ENCODE measurements around the gene TMED9.
"Not testable (repeated sequence)": the region's sequence is repeated elsewhere in the genome, so short reads cannot be mapped to it uniquely, and the experiment has no call there.

TMED9 gene

DNA sequence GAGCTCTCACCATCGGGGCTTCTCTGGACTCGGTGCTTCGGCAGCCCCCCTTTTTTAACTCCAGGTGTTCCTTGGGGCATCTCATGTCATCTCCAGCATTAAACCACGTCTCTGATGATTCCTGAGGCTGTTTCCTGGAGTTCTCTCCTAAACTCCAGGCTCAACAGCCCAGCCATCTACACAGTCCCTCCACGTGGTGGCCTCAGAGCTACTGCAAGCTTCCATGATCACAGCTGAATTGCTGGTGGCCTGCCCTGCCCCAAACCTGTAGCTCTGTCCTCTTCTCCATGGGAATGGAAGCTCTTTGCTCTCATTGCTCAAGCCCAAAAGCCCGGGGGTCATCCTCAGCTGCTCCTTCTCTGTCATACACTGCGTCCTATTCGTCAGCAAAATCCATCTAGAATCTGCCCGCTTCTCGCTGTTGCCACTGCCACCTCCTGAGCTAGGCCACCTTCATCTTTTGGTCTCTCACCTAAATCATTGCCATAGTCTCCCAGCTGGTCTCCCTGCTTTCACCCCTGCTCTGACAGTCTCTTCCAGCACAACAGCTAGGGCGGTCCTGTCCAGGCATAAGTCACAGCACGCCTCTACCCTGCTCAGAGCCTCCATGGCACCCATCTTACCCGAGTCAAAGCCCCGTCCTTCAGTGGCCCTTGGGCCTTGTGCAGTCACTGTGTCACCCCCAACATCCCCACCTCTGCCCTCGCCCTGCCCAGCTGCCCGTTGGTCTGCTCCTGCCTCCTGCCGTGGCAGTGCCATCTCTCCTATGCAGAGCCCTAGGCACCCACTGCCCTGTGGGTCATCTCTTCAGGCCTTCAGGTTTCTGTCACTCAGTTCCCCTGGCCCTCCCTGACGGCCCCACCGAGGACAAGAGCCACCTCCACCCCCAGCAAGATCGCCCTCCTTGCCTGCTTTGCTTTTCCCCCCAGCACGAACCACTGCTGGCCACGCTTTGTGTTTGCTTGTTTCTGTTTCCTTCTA, 14.4 kb downstream of the TMED9 start:
- DNase-seq (ENCODE audit: low spot score): no peak

DNA sequence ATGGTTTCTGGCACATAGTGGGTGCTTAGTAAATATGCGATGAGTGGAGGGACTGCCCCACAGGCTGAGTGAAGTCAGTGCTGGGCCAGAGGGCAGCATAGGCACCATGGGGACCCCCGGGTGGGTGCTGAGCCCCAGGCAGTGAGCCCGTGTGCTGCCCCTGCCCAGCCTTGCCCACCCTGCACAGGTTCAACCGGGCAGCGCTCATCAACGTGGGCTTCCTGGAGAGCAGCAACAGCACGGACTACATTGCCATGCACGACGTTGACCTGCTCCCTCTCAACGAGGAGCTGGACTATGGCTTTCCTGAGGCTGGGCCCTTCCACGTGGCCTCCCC, 15.1 kb downstream of the TMED9 start:
- no peak for DNase-seq (ENCODE audit: low spot score)

DNA sequence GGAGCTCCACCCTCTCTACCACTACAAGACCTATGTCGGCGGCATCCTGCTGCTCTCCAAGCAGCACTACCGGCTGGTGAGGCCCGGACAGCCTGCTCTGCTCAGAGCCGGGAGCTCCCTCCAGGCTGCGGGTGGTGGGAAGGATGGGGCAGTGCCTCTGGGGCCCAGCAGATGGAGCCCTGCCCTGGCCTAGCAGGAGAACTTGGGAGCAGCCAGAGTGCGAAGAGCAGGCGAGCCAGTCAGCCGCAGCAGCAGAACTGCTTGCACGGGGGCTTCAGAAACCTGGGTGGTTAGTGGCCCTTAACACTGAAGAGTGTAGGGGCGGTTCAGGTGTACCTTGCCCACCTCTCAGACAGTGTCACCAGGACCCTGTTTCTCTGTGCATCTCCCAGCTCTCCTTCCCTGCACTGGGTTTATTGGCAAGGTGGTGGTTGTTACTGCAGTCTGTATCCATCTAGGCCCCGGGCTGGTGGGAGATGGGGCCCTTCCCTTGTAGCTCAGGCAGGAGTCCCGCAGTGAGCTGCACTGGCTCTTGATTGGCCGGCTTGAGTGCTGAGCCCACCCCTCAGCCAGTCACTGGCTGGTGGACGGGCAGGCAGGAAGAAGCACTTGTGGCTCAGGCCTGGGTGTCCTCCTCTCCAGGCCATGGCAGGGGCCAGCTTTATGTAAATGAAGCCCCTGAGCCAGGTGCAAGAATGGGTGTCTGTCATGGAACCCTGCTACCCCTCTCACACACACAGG, 15.6 kb downstream of the TMED9 start:
- DNase-seq (ENCODE audit: low spot score): peak; percentile 85

DNA sequence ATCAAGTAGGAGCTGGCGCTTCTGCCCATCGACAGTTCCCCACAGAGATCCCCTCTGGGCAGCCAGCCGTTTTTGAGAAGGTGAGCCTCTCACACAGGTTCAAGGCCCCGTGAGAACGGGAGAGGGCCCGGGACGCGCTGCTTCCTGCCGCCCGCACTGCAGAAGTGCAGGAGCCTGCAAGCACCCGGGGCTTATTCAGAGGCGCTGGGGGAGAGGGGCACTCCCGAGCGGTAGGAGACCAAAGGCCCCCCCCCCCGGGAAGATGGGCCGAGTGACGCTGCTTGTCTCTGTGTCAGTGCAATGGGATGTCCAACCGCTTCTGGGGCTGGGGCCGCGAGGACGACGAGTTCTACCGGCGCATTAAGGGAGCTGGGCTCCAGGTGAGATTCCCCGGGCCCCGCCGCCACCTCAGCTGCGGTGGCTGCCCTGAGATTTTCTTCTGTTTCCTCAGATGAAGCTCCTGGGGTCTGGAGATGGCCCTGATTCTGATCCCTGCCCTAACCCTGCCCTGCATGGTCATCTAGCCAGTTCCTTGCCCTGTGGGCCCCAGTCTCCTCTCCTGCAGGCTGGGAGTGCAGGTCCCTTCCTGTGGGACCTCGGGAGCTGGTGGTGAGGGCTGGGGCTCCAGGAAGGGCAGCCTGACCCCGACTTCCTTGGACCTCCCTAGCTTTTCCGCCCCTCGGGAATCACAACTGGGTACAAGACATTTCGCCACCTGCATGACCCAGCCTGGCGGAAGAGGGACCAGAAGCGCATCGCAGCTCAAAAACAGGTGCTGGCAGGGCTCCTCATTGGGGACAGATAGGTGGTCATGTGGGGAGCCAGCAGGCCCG, 16.5 kb downstream of the TMED9 start:
- no peak for DNase-seq (ENCODE audit: low spot score)

DNA sequence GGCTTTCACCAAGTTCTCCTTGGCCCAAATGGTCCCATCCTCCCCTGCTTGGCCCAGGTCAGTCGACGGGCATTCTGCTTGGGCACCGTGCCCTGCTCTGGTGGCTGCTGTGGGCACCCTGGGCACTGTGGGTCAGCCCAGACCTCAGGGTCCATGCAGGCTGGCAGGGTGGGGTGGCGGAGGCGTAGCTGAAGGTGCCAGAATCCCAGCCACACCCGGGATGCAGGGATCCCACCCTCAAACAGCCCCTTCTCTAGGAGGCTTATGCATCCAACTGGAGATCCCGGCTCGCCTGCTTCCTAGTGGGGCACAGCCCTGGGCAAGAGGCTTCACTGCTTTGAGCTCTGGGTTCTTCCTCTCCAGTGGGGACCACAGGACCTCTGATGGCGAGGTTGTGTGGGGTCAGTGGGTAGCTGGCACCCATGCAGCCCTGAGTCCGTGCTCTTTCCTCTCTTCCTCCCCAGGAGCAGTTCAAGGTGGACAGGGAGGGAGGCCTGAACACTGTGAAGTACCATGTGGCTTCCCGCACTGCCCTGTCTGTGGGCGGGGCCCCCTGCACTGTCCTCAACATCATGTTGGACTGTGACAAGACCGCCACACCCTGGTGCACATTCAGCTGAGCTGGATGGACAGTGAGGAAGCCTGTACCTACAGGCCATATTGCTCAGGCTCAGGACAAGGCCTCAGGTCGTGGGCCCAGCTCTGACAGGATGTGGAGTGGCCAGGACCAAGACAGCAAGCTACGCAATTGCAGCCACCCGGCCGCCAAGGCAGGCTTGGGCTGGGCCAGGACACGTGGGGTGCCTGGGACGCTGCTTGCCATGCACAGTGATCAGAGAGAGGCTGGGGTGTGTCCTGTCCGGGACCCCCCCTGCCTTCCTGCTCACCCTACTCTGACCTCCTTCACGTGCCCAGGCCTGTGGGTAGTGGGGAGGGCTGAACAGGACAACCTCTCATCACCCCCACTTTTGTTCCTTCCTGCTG, 17.4 kb downstream of the TMED9 start:
- no peak for DNase-seq (ENCODE audit: low spot score)

DNA sequence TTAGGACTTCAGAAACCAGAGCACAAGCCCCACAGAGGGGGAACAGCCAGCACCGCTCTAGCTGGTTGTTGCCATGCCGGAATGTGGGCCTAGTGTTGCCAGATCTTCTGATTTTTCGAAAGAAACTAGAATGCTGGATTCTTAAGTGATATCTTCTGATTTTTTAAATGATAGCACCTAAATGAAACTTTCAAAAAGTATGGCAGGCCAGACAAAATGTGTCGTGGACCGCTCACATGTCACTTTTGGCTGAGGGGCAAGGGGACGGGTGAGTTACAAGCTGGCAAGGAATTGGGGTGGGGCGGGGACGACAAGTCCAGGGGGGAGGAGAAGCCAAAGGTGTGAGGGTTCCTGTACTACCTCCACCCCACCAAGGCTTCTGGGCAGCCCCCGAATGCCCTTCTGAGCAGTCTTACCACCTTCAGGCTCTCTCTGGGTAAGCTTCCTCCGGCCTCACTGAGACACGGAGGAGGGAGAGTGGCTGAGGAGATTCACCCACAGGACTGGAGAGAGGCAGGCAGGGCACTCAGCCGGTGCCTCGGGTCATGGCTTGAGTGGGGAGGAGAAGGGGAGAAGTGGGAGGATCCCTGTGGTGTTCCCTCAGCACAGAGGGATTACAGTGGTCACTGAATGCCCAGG, 18.2 kb downstream of the TMED9 start:
- DNase-seq (ENCODE audit: low spot score): no peak

DNA sequence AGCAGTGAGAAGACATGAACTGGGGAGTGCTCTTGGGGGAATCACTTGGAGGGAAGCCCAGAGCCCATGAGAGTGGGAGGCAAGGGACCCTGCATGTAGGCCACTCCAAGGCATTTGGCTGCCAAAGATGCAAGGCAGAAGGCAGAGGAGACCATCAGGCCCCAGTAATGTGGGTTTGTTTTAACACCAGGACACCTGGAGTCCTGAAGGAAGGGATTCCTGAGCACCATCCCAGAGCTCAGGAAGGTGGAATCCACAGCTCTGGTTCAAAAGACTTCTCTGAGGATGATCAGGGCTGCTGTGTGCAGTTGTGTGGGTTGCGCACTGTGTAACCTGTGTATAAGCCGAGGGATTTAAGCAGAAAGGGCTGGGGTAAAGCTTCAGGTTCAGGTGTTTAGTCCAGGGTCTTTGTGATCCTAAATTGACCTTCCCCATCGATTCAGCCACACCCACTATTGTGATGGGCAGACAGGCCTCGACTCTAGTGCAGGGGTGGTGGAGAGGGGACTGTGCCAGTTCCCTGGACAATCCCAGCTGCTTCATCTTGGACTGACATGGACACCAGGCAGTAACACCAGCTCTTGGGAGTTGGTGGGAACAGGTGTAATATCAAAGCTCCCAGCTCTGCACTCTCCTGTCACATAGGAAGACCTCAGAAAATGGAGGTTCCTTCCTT, 18.9 kb downstream of the TMED9 start:
- DNase-seq (ENCODE audit: low spot score): no peak

DNA sequence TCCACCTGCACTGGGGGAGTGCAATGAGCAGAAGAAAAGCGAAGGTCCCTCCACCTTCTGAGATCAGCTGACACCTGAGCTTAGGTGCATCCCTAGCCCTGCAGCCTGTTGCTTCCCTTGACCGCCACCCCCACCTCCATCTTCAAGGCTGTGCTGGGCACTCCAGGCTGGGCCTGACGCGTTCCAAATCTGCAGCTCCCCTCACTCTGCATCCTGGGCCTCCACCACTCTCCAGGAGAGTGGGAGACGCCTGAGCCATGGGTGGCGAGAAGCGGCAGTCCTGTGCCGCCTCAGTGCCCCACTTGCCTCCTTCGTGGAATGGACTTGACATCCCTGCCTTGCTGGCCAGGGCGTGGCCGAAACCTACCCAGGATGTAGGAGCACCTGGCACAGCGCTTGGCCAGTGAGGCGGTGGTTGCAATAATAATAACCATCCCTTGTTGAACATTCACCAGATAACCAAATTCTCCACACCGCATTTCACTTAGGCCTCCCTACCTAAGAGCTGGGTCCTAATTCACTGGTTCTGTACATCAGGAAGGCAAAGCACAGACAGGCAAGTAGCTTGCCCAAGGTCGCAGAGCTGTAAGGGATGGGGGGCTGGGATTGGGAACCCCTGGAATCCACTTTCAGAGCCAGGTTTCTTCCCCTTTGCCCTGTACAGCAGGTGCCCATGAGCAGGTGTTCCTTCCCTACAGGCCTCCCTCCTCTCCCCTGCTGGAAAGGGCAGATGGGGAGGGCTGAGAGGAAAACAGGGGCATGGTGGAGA, 19.6 kb downstream of the TMED9 start:
- DNase-seq (ENCODE audit: low spot score): no peak

DNA sequence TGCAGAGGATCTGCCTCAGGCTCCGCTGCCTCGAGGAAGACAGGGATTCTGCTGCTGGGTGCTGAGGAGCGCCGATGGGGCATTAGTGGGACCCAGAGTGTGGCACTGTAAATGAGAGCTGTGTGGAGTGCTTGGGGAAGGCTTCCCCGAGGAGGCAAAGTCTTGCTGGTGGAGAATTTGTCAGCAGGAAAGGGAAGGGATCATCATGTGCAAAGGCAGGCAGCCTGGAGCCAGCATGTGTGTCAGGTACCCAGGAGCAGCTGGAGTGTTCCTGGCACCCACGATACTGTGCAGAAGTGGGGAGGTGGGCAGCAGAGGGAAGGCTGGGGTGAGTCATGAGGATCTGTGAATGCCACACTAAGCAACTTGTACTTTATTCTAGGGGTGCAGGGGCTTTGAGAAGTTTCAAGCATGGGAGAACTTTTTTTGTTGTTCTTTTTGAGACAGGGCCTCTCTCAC, 20.2 kb downstream of the TMED9 start:
- DNase-seq (ENCODE audit: low spot score): no peak

DNA sequence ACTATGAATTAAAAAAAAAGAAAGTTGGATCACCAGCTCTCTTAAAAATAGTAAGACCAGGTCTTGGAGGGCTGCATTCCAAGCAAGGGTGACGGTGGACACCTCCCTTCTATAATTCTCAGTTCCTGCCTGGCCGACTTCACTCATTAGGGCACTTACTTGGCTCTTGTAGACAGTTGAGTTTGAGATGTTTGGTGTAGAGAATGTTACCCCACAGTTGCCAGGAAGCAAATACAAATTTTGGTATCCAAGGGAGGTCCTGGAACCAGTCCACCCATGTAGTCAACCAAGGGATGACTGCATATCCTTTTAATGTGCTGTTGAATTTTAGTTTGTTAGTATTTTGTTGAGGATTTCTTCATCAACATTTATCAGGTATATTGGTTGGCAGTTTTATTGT, 28.6 kb downstream of the TMED9 start:
- DNase-seq (ENCODE audit: low spot score): no peak

DNA sequence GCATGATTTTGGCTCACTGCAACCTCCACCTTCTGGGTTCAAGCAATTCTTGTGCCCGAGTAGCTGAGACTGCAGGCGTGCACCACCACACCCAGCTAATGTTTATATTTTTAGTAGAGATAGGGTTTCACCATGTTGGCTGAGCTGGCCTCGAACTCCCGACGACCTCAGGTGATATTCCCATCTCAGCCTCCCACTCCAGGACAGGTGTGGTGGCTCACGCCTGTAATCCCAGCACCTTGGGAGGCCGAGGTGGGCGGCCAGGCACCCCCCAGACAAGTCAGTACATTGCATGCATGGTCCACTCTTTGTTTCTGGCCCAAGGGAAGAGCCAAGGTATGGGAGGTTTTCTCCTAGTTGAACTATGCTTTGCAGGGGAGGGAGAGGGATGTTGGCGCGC, 32.2 kb downstream of the TMED9 start:
- DNase-seq (ENCODE audit: low spot score): not testable (repeated sequence)

DNA sequence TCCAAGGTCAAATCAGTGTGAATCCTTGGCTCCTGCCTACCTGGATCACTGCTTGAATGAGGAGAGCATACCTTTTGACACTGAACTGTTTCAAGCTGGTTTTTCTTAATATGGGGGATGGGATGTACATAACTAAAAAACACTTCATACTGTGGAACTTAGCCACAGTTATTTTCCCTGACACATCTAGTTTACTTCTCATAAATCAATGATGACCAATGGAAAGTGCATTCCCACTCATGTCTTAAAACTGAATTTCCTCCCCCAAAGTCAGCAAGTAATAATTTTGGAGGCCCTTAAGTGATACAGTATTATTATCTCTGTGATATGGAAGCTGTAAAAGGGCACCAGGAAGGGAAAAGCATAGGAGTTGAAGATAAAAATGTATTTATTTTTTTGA, 38.2 kb downstream of the TMED9 start:
- not testable (repeated sequence) for DNase-seq (ENCODE audit: low spot score)

DNA sequence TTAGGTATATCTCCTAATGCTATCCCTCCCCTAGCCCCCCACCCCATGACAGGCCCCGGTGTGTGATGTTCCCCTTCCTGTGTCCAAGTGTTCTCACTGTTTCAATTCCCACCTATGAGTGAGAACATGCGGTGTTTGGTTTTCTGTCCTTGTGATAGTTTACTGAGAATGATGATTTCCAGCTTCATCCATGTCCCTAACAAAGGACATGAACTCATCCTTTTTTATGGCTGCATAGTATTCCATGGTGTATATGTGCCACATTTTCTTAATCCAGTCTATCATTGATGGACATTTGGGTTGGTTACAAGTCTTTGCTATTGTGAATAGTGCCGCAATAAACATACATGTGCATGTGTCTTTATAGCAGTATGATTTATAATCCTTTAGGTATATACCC, 42.9 kb downstream of the TMED9 start:
- not testable (repeated sequence) for DNase-seq (ENCODE audit: low spot score)

DNA sequence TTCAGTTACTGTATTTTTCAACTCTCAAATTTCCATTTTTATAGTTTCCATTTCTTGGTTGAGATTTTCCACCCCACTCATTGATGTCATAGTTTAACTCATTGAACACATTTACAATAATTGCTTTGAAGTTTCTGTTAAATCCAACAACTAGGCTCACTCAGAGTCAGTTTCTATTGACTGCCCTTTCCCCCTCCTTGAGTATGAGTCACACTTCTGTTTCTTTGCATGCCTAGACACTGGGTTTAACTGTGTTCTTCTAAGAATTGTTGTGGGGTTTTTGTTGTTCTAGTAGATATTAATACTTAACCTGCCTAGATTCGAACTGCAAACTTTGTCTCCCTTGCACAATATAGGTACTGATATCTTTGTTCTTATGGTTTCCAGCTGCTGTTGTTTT, 53.5 kb downstream of the TMED9 start:
- not testable (repeated sequence) for DNase-seq (ENCODE audit: low spot score)
